ENCODE measurements around the gene C3AR1. TPM values are rescaled to one million over a fixed set of nuclear protein-coding genes. Genes with fewer than 3 reads are reported as not detected.
"Not testable (repeated sequence)": the region's sequence is repeated elsewhere in the genome, so short reads cannot be mapped to it uniquely, and the experiment has no call there.

The C3AR1 gene
- total RNA-seq, 1 donor from 2014 or later: not detected

DNA sequence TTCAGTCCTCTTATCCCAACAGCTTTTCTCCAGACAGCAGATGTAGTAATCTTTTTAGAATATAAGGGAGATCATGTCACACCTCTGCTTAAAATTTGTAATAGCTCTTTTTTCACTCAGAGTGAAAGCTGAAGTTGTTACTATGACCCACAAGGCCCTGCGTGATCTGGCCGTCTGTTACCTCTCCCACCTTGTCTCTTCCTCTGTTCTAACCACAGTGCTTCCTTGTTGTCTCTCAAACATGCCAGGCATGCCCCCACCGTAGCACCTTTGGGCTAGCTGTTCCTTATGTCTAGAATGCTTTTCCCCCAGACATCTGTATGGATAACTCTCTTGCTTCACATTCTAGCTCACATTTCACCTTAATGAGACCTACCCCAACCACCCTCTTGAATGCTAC is 22.4 kb upstream of the C3AR1 start:
- TF ChIP-seq, protein P1, sequence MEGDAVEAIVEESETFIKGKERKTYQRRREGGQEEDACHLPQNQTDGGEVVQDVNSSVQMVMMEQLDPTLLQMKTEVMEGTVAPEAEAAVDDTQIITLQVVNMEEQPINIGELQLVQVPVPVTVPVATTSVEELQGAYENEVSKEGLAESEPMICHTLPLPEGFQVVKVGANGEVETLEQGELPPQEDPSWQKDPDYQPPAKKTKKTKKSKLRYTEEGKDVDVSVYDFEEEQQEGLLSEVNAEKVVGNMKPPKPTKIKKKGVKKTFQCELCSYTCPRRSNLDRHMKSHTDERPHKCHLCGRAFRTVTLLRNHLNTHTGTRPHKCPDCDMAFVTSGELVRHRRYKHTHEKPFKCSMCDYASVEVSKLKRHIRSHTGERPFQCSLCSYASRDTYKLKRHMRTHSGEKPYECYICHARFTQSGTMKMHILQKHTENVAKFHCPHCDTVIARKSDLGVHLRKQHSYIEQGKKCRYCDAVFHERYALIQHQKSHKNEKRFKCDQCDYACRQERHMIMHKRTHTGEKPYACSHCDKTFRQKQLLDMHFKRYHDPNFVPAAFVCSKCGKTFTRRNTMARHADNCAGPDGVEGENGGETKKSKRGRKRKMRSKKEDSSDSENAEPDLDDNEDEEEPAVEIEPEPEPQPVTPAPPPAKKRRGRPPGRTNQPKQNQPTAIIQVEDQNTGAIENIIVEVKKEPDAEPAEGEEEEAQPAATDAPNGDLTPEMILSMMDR (conservative IDR thresholded peaks at IDR 0.05; ENCODE audit: low read depth, low read length): no peak
- DNase-seq (ENCODE audit: low read depth): no peak
- no peak overlapping the region for H3K4me3 ChIP-seq (ENCODE audit: low read depth, low read length)

DNA sequence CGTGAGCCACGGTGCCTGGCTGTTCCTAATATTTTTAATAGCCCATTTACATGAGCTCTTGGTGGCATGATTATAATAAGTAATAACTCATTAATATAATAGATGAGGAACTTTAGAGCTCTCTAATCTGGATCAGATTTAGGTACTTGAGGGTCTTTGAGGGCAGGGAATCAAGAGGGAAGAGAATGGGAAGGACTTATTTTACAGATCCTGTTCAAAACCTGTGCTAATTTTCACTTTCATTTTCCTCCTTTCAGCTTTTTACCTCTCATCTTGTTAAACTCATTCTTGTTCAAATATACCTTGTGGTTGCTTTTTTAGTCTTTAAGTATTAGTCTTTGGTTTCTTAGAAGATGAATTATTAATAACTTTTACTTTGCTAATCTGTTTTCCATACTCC is 21.5 kb upstream of the C3AR1 start:
- DNase-seq (ENCODE audit: low read depth): no peak
- TF ChIP-seq, protein P1 (conservative IDR thresholded peaks at IDR 0.05; ENCODE audit: low read depth, low read length): no peak
- H3K4me3 ChIP-seq (ENCODE audit: low read depth, low read length): no peak overlapping the region

DNA sequence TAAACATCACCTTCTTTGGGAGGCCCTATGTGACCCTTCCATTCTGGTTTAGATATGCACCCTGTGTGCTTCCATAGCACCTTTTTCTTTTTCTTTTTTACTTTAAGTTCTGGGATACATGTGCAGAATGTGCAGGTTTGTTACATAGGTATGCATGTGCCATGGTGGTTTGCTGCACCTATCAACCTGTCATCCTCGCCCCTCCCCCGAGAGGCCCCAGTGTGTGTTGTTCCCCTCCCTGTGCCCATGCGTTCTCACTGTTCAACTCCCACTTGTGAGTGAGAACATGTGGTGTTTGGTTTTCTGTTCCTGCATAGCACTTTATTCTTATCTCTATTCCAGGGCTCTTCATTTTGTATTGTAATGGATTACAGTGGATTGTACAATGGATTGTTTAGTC is 18.2 kb upstream of the C3AR1 start:
- DNase-seq (ENCODE audit: low read depth); H3K4me3 ChIP-seq (ENCODE audit: low read depth, low read length): not testable (repeated sequence)

DNA sequence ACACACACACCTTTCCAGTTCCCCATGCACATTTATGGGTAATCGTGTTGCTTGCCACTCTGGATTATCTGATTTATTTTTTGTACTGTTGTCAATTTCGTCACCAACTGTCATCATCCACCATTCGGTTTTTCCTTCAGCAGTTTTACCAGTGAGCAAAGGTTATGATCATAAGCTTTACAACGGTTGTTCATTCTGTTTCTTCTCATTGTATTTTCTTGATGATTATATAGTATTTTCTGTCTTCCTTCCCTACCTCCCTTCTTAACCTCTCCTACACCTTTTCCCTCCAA is 16.6 kb upstream of the C3AR1 start:
- DNase-seq (ENCODE audit: low read depth): no peak
- TF ChIP-seq, protein P1 (conservative IDR thresholded peaks at IDR 0.05; ENCODE audit: low read depth, low read length): no peak
- peak overlapping the region; percentile 75 for H3K4me3 ChIP-seq (ENCODE audit: low read depth, low read length)

DNA sequence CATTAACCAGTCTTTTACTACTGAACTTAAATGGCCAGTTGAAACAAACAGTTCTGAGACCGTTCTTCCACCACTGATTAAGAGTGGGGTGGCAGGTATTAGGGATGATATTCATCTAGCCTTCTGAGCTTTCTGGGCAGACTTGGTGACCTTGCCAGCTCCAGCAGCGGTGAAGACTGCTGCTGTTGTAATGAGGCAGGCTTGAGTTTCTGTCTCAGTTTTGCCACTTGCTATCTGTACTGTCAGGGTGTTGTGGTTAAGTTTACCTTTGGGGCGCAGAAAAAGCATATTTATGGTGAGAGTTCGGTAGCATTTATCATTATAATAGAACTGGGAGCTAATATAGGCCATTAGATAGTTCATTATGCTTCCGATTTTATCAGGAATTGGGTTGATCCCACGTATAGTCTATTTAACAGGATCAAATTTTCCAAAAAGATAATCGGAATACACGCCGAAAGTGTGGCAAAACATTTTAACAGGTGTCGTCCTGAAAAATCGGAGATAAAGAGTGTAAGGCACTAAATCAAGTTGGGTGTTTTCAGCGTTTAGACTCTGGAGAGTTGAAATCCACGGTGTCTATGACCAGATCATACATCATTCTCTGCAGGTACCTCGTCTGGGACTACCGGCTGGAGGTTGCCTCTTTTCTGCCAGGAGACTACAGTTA is 15.2 kb upstream of the C3AR1 start:
- DNase-seq (ENCODE audit: low read depth): no peak
- H3K4me3 ChIP-seq (ENCODE audit: low read depth, low read length): peak overlapping the region; percentile 75
- TF ChIP-seq, protein P1 (conservative IDR thresholded peaks at IDR 0.05; ENCODE audit: low read depth, low read length): no peak

DNA sequence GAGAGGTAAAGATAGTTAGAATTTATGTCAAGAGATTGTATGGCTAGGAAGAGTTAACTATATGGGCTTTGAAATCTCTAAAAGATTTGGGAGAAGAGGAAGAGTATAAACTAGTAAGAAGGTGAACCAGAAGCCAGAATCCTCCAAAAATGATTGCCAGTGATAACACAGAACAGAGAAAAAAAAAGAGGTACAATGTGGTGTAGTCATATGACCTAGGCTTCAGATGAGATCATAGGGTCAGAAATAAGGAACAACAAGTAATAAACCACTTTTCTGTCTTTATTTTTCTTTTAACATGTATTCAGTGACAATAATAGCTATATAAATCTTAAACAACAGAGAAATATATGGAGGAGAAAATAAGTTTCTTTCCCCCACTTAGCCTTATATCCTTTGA is 14.0 kb upstream of the C3AR1 start:
- TF ChIP-seq, protein P1 (conservative IDR thresholded peaks at IDR 0.05; ENCODE audit: low read depth, low read length): no peak
- no peak for DNase-seq (ENCODE audit: low read depth)
- no peak overlapping the region for H3K4me3 ChIP-seq (ENCODE audit: low read depth, low read length)

DNA sequence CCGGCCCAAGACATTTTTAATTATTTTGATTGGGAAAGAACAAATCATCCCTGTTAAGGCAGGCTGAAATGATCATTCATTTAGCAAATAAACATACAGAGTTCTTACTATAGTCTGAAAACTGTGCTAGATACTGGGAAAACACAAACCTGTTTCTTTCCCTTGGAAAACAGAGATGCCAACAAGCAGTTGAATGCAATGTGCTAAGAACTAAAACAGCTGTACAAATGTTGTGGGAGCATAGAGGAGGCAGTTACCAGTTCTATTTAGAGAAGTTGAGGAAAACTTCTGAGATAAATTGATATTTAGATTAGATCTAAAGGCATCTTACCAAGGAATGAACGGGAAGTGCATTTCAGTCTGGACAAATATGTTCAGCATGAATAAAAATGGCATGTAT is 12.8 kb upstream of the C3AR1 start:
- DNase-seq (ENCODE audit: low read depth): no peak
- TF ChIP-seq, protein P1 (conservative IDR thresholded peaks at IDR 0.05; ENCODE audit: low read depth, low read length): no peak
- H3K4me3 ChIP-seq (ENCODE audit: low read depth, low read length): no peak overlapping the region
